ENCODE results near the gene GFPT2.

Gene GFPT2

GRCh38 chr5:180378438-180379344, 25.6 kb upstream of the GFPT2 start:
- no peak for DNase-seq

GRCh38 chr5:180377556-180378197, 24.5 kb upstream of the GFPT2 start:
- DNase-seq = no peak

GRCh38 chr5:180376511-180376910, 23.4 kb upstream of the GFPT2 start:
- DNase-seq = no peak

GRCh38 chr5:180375955-180376354, 22.8 kb upstream of the GFPT2 start:
- DNase-seq = no peak

GRCh38 chr5:180375291-180375690, 22.2 kb upstream of the GFPT2 start:
- DNase-seq = no peak

- no peak for DNase-seq
Measured at GRCh38 chr5:180373870-180374269, 20.7 kb upstream of the GFPT2 start.

- no peak for DNase-seq
Measured at GRCh38 chr5:180373454-180373853, 20.3 kb upstream of the GFPT2 start.

- no peak for DNase-seq
Measured at GRCh38 chr5:180371949-180372348, 18.8 kb upstream of the GFPT2 start.

- no peak for DNase-seq
Measured at GRCh38 chr5:180370861-180371641, 17.9 kb upstream of the GFPT2 start.

GRCh38 chr5:180367991-180368390, 14.9 kb upstream of the GFPT2 start:
- DNase-seq = no peak

- DNase-seq = no peak
Measured at GRCh38 chr5:180367300-180367699, 14.2 kb upstream of the GFPT2 start.

- no peak for DNase-seq
Measured at GRCh38 chr5:180366326-180366725, 13.2 kb upstream of the GFPT2 start.

GRCh38 chr5:180365829-180366228, 12.7 kb upstream of the GFPT2 start:
- no peak for DNase-seq

- DNase-seq = no peak
Measured at GRCh38 chr5:180364306-180364856, 11.2 kb upstream of the GFPT2 start.

- DNase-seq = no peak
Measured at GRCh38 chr5:180360078-180360957, 7.2 kb upstream of the GFPT2 start.

GRCh38 chr5:180358694-180359093, 5.6 kb upstream of the GFPT2 start:
- DNase-seq = no peak

- no peak for DNase-seq
Measured at GRCh38 chr5:180358179-180358578, 5.0 kb upstream of the GFPT2 start.

- DNase-seq = no peak
Measured at GRCh38 chr5:180354966-180355365, 1.8 kb upstream of the GFPT2 start.

GRCh38 chr5:180353980-180354452, 880 bp upstream of the GFPT2 start:
- no peak for DNase-seq

GRCh38 chr5:180352116-180353047, 754 bp downstream of the GFPT2 start:
- no peak for DNase-seq
